ENCODE measurements around the gene UGT2A2.

DNA sequence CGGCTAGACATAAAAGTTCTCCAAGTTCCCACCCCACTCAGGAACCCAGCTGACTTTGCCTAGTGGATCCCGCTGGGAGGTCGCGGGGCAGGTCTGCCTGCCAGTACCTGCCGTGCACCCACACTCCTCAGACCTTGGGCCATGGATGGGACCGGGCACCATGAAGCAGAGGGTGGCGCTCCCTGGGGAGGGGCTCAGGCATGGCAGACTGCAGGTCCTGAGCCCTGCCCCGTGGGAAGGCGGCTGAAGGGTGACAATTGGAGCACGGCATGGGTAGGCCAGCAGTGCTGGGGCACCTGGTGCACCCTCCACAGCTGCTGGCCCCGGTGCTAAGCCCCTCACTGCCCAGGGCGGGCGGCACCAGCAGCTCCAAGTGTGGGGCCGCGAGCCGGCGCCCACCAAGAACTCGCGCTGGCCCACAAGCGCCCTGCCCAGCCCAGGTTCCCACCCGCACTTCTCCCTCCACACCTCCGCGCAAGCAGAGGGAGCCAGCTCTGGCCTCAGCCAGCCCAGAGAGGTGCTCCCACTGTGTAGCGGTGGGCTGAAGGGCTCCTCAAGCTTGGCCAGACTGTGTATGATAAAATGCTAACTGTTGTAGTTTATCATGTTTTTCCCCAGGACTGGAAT is 63.1 kb downstream of the UGT2A2 start:
- TF ChIP-seq, protein P1, sequence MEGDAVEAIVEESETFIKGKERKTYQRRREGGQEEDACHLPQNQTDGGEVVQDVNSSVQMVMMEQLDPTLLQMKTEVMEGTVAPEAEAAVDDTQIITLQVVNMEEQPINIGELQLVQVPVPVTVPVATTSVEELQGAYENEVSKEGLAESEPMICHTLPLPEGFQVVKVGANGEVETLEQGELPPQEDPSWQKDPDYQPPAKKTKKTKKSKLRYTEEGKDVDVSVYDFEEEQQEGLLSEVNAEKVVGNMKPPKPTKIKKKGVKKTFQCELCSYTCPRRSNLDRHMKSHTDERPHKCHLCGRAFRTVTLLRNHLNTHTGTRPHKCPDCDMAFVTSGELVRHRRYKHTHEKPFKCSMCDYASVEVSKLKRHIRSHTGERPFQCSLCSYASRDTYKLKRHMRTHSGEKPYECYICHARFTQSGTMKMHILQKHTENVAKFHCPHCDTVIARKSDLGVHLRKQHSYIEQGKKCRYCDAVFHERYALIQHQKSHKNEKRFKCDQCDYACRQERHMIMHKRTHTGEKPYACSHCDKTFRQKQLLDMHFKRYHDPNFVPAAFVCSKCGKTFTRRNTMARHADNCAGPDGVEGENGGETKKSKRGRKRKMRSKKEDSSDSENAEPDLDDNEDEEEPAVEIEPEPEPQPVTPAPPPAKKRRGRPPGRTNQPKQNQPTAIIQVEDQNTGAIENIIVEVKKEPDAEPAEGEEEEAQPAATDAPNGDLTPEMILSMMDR (IDR thresholded peaks at IDR 0.05), result no peak
- TF ChIP-seq EZH2phosphoT487 (IDR thresholded peaks at IDR 0.05), result no peak
- TF ChIP-seq EZH2 (IDR thresholded peaks at IDR 0.05), result no peak
